HCT116 (cell line): ENCODE measurements around the gene HSPBAP1. TPM values are rescaled to one million over a fixed set of nuclear protein-coding genes. Genes with fewer than 3 reads are reported as not detected.

Experiments
- ATAC-seq: fragments of 200-7000 bp; cut with Tn5 transposase; 2 replicates; pipeline ENCODE4 v1.9.1; 2020; ENCODE audit warnings: mild to moderate bottlenecking, moderate library complexity
- BruUV-seq: library from RNA; stranded (reverse); fragments of 400-500 nt; replicated peaks from 2 replicates; lab custom pipeline; 2021; lab: Mats Ljungman, UMichigan
- CTCF ChIA-PET: fragments of 300-600 bp; sonication (Branson Sonifier 250); formaldehyde crosslinking; loops from one replicate; lab custom pipeline; 2021; ENCODE audit warnings: antibody characterized with exemption; lab: Charles Lee
- POLR2A ChIA-PET: fragments of 300-600, 350-600 bp; sonication (Branson Sonifier 250); formaldehyde crosslinking; loops from one replicate; lab custom pipeline; 2021; ENCODE audit warnings: antibody characterized with exemption; lab: Charles Lee
- RAD21 ChIA-PET, 2 experiments: fragments of 300-600 bp; sonication (Branson Sonifier 250); formaldehyde crosslinking; loops; one replicate each; lab custom pipeline; 2023; ENCODE audit warnings: low total read pairs in 2 of 2; ENCODE audit not compliant: uncharacterized antibody in 2 of 2, unreplicated experiment in 2 of 2, low non-redundant PET in 1 of 2; lab: Charles Lee
- DNase-seq: peaks from one replicate; pipeline ENCODE4 v3.0.0-alpha.2; 2010; ENCODE audit warnings: low read depth, low spot score
- H2AFZ ChIP-seq: fragments of 200-600 bp; shearing (Covaris generic), sonication (generic); 2 replicates; pipeline ENCODE4 v1.6.1; 2017; ENCODE audit warnings: low read depth, mixed run types, mixed read lengths, antibody characterized with exemption, low read length; ENCODE audit not compliant: poor library complexity, severe bottlenecking
- H3K27ac ChIP-seq: 2 replicates; pipeline ENCODE4 v1.5.1; 2012; ENCODE audit warnings: low read depth, low read length
- H3K27me3 ChIP-seq: fragments of 200-600 bp; sonication (generic); 2 replicates; pipeline ENCODE4 v1.6.1; 2016; ENCODE audit warnings: mixed run types, low read length, mixed read lengths; ENCODE audit not compliant: insufficient read depth
- H3K36me3 ChIP-seq, 2 experiments: fragments of 200-500 bp in 1 of 2; fragments of 200-600 bp in 1 of 2; sonication (Bioruptor generic) in 1 of 2; sonication (generic) in 1 of 2; 2 replicates each; pipeline versions ENCODE4 v1.5.1 to v1.6.1; 2014 to 2016; ENCODE audit warnings: low read length in 2 of 2, inconsistent platforms in 1 of 2, mixed read lengths in 1 of 2, mixed run types in 1 of 2; ENCODE audit not compliant: insufficient read depth in 2 of 2, control insufficient read depth in 1 of 2
- H3K4me1 ChIP-seq, 2 experiments: fragments of 200-600 bp in 1 of 2; sonication (generic) in 1 of 2; 2 replicates each; pipeline versions ENCODE4 v1.5.1 to v1.6.1; 2012 to 2017; ENCODE audit warnings: low read length in 2 of 2, inconsistent platforms in 1 of 2, mild to moderate bottlenecking in 1 of 2, mixed read lengths in 1 of 2, mixed run types in 1 of 2, moderate library complexity in 1 of 2; ENCODE audit not compliant: insufficient read depth in 2 of 2, control insufficient read depth in 1 of 2
- H3K4me2 ChIP-seq: fragments of 200-600 bp; sonication (generic); 2 replicates; pipeline ENCODE4 v1.6.1; 2017; ENCODE audit warnings: mixed run types, low read length, mixed read lengths
- H3K4me3 ChIP-seq, 2 experiments: fragments of 200-600 bp in 1 of 2; sonication (generic) in 1 of 2; replicated peaks in 1 of 2; 2 replicates each; pipeline ENCODE4 v1.5.1; 2011 to 2016; ENCODE audit warnings: low read length in 2 of 2, control low read depth in 1 of 2, low read depth in 1 of 2, mild to moderate bottlenecking in 1 of 2, mixed read lengths in 1 of 2, mixed run types in 1 of 2
- H3K79me2 ChIP-seq: fragments of 200-600 bp; sonication (generic); 2 replicates; pipeline ENCODE4 v1.6.1; 2017; ENCODE audit warnings: mild to moderate bottlenecking, mixed run types, low read length, moderate library complexity, mixed read lengths; ENCODE audit not compliant: insufficient read depth
- H3K9ac ChIP-seq: fragments of 200-600 bp; sonication (generic); 2 replicates; pipeline ENCODE4 v1.6.1; 2016; ENCODE audit warnings: low read length, mixed read lengths
- H3K9me2 ChIP-seq: fragments of 200-600 bp; sonication (generic), shearing (Covaris generic); 2 replicates; pipeline ENCODE4 v1.6.1; 2017; ENCODE audit warnings: mixed run types, mild to moderate bottlenecking, moderate library complexity; ENCODE audit not compliant: insufficient read depth
- H3K9me3 ChIP-seq, 2 experiments: fragments of 200-500 bp in 1 of 2; fragments of 200-600 bp in 1 of 2; sonication (Bioruptor generic) in 1 of 2; sonication (generic) in 1 of 2; 2 replicates each; pipeline ENCODE4 v1.6.1; 2014 to 2017; ENCODE audit warnings: low read length in 2 of 2, mixed read lengths in 2 of 2, inconsistent platforms in 1 of 2, low read depth in 1 of 2, mild to moderate bottlenecking in 1 of 2, mixed run types in 1 of 2, moderate library complexity in 1 of 2; ENCODE audit not compliant: control insufficient read depth in 1 of 2, insufficient read depth in 1 of 2
- H4K20me1 ChIP-seq: fragments of 200-600 bp; sonication (generic), shearing (Covaris generic); 2 replicates; pipeline ENCODE4 v1.6.1; 2017; ENCODE audit warnings: mixed run types, mild to moderate bottlenecking, moderate library complexity; ENCODE audit not compliant: insufficient read depth
- CBX3 ChIP-seq: IDR thresholded peaks from 2 replicates; pipeline ENCODE4 v1.6.1; 2012; ENCODE audit warnings: low read depth
- EGR1 ChIP-seq: IDR thresholded peaks from 2 replicates; pipeline ENCODE4 v1.6.1; 2012; ENCODE audit warnings: low read depth
- EZH2phosphoT487 ChIP-seq: fragments of 200-600 bp; IDR thresholded peaks from 2 replicates; pipeline ENCODE4 v1.6.1; 2018; ENCODE audit warnings: antibody characterized with exemption, borderline replicate concordance
- JUND ChIP-seq: IDR thresholded peaks from 2 replicates; pipeline ENCODE4 v1.6.1; 2012
- RAD21 ChIP-seq: IDR thresholded peaks from 2 replicates; pipeline ENCODE4 v1.6.1; 2012; ENCODE audit warnings: low read depth, mild to moderate bottlenecking
- TCF7L2 ChIP-seq: IDR thresholded peaks from 2 replicates; pipeline ENCODE4 v1.7.0; 2011; ENCODE audit warnings: borderline replicate concordance, inconsistent platforms; ENCODE audit not compliant: insufficient read depth, insufficient read length; ENCODE audit errors: extremely low read depth
- ZFX ChIP-seq: fragments of 450-650 bp; IDR thresholded peaks from 2 replicates; pipeline ENCODE4 v1.6.1; 2017
- ZNF274 ChIP-seq: fragments of 200-500 bp; sonication (Bioruptor generic); IDR thresholded peaks from 2 replicates; pipeline ENCODE4 v1.6.1; 2014; ENCODE audit warnings: mild to moderate bottlenecking, low read depth, low read length, inconsistent platforms
- intact Hi-C: fragments of 100-400 bp; cut with micrococcal nuclease; formaldehyde crosslinking; loops from 2 replicates; pipeline ENCODE4 v1.10.0; 2022
- total RNA-seq: library from RNA; stranded (reverse); gene quantifications from one replicate; pipeline ENCODE4 v1.2.1, GENCODE V29; 2021; ENCODE audit not compliant: unreplicated experiment
- TF ChIP-seq, protein P1 (sequence below): IDR thresholded peaks from 2 replicates; pipeline ENCODE4 v1.6.1; 2012; ENCODE audit warnings: low read depth
- TF ChIP-seq, protein P2 (sequence below): IDR thresholded peaks from 2 replicates; pipeline ENCODE4 v1.6.1; 2012
- TF ChIP-seq, protein P3 (sequence below), 3 experiments: fragments of 200-600 bp in 1 of 3; sonication (generic) in 1 of 3; IDR thresholded peaks in 2 of 3; conservative IDR thresholded peaks in 1 of 3; 2 replicates each; pipeline ENCODE4 v1.5.1; 2012 to 2017; ENCODE audit warnings: low read depth in 2 of 3, low read length in 2 of 3, antibody characterized with exemption in 1 of 3, borderline replicate concordance in 1 of 3, control low read depth in 1 of 3, mild to moderate bottlenecking in 1 of 3, mixed read lengths in 1 of 3, mixed run types in 1 of 3, moderate library complexity in 1 of 3; ENCODE audit not compliant: insufficient read depth in 1 of 3
- TF ChIP-seq, protein P4 (sequence below): IDR thresholded peaks from 2 replicates; pipeline ENCODE4 v1.6.1; 2011; ENCODE audit warnings: mild to moderate bottlenecking, low read length, moderate library complexity; ENCODE audit not compliant: insufficient replicate concordance; ENCODE audit errors: extremely low read depth

Gene HSPBAP1
- total RNA-seq, 1 experiment from 2014 or later: 6.6 TPM

DNA sequence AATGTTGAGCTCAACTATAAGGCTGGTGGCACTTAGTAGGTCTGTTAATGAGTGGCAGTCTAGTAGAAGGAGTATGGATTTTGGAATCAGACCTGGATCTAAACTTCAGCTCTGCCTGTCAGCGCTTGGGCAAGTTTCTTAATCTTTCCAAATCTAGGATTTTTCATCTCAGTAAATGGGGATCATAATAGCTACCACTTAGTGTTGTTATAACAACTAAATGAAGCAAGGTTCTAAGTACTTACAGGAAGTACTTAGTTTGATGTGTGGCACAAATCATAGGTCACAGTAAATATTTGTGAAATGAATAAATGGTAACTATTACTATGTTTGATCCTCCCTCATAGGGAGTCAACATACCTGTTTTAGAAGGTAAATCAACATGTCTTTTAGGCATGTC is 32.6 kb upstream of the HSPBAP1 start:
- Histone ChIP-seq H3K27me3 (no peaks in the 10 kb centered on the region), H3K9me2 (no peaks in the 10 kb centered on the region)
- BruUV-seq: no TSS peak
- TF ChIP-seq, protein P1, sequence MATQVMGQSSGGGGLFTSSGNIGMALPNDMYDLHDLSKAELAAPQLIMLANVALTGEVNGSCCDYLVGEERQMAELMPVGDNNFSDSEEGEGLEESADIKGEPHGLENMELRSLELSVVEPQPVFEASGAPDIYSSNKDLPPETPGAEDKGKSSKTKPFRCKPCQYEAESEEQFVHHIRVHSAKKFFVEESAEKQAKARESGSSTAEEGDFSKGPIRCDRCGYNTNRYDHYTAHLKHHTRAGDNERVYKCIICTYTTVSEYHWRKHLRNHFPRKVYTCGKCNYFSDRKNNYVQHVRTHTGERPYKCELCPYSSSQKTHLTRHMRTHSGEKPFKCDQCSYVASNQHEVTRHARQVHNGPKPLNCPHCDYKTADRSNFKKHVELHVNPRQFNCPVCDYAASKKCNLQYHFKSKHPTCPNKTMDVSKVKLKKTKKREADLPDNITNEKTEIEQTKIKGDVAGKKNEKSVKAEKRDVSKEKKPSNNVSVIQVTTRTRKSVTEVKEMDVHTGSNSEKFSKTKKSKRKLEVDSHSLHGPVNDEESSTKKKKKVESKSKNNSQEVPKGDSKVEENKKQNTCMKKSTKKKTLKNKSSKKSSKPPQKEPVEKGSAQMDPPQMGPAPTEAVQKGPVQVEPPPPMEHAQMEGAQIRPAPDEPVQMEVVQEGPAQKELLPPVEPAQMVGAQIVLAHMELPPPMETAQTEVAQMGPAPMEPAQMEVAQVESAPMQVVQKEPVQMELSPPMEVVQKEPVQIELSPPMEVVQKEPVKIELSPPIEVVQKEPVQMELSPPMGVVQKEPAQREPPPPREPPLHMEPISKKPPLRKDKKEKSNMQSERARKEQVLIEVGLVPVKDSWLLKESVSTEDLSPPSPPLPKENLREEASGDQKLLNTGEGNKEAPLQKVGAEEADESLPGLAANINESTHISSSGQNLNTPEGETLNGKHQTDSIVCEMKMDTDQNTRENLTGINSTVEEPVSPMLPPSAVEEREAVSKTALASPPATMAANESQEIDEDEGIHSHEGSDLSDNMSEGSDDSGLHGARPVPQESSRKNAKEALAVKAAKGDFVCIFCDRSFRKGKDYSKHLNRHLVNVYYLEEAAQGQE: no peak
- TF ChIP-seq TCF7L2 (no peak), RAD21 (no peak), ZNF274 (no peak), ZFX (no peak)
- TF ChIP-seq, protein P2, sequence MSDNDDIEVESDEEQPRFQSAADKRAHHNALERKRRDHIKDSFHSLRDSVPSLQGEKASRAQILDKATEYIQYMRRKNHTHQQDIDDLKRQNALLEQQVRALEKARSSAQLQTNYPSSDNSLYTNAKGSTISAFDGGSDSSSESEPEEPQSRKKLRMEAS: no peak
- TF ChIP-seq, all 23 proteins: peak for 0
- H3K36me3 ChIP-seq: no peaks in the 10 kb centered on the region
- H3K4me1 ChIP-seq: peaks cover 0 to 5% of the 10 kb centered on the region in 2 experiments; a peak in 1 of 4 replicates
- DNase-seq: no peak
- no peaks in the 10 kb centered on the region for H3K79me2 ChIP-seq
- no peaks in the 10 kb centered on the region for H4K20me1 ChIP-seq
- H3K4me3 ChIP-seq: no peak overlapping the region
- no peak overlapping the region for H3K9ac ChIP-seq
- H2AFZ ChIP-seq: no peak overlapping the region
- no peaks in the 10 kb centered on the region for H3K9me3 ChIP-seq
- intact Hi-C loops: no loop called here
- ChIA-PET POLR2A (no interaction called here), CTCF (no interaction called here), RAD21 (no interaction called here)
- H3K27ac ChIP-seq: no peak overlapping the region
- H3K4me2 ChIP-seq: no peak overlapping the region
- no peak for ATAC-seq

DNA sequence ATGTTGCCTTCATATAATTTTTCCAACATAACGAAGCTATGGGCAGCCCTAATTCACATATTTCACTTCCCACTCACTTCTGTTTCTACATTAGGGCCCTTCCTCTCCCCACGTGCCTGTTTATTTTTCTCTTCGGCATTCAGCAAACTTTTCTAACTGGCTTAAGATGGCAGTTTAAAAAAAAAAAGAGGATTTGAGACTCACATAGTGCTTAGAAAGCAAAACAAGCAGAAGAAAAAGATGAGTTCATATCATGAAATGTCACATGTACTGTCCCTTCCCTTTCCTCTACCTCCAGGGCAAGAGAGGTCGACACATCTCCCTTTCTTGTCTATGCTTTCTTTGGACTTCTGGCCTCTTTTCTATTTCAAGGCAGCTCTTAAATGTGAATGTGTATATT is 31.8 kb upstream of the HSPBAP1 start:
- no peaks in the 10 kb centered on the region for H3K36me3 ChIP-seq
- H3K4me1 ChIP-seq: peaks cover 0 to 5% of the 10 kb centered on the region in 2 experiments; a peak in 1 of 4 replicates
- H3K27ac ChIP-seq: no peak overlapping the region
- ATAC-seq (no peak), DNase-seq (no peak)
- no peaks in the 10 kb centered on the region for H3K9me3 ChIP-seq
- H3K4me3 ChIP-seq: no peak overlapping the region
- no peaks in the 10 kb centered on the region for H3K9me2 ChIP-seq
- H3K4me2 ChIP-seq: no peak overlapping the region
- POLR2A ChIA-PET: no interaction called here
- RAD21 ChIA-PET: no interaction called here
- no peaks in the 10 kb centered on the region for H4K20me1 ChIP-seq
- H3K79me2 ChIP-seq: no peaks in the 10 kb centered on the region
- CTCF ChIA-PET: no interaction called here
- H3K9ac ChIP-seq: no peak overlapping the region
- no peak overlapping the region for H2AFZ ChIP-seq
- intact Hi-C loops: no loop called here
- H3K27me3 ChIP-seq: no peaks in the 10 kb centered on the region
- BruUV-seq: no TSS peak
- no peak for TF ChIP-seq TCF7L2
- no peak for TF ChIP-seq JUND
- no peak for TF ChIP-seq ZFX
- no peak for TF ChIP-seq ZNF274
- no peak for TF ChIP-seq RAD21
- no peak for TF ChIP-seq EGR1
- no peak for TF ChIP-seq EZH2phosphoT487
- TF ChIP-seq CBX3: no peak
- TF ChIP-seq, protein P3, sequence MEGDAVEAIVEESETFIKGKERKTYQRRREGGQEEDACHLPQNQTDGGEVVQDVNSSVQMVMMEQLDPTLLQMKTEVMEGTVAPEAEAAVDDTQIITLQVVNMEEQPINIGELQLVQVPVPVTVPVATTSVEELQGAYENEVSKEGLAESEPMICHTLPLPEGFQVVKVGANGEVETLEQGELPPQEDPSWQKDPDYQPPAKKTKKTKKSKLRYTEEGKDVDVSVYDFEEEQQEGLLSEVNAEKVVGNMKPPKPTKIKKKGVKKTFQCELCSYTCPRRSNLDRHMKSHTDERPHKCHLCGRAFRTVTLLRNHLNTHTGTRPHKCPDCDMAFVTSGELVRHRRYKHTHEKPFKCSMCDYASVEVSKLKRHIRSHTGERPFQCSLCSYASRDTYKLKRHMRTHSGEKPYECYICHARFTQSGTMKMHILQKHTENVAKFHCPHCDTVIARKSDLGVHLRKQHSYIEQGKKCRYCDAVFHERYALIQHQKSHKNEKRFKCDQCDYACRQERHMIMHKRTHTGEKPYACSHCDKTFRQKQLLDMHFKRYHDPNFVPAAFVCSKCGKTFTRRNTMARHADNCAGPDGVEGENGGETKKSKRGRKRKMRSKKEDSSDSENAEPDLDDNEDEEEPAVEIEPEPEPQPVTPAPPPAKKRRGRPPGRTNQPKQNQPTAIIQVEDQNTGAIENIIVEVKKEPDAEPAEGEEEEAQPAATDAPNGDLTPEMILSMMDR (IDR thresholded peaks at IDR 0.05 in 2 of 3, conservative IDR thresholded peaks at IDR 0.05 in 1 of 3; ENCODE audit: borderline replicate concordance in 1 of 3, insufficient read depth in 1 of 3, low read depth in 2 of 3, low read length in 2 of 3): no peak
- TF ChIP-seq, protein P4, sequence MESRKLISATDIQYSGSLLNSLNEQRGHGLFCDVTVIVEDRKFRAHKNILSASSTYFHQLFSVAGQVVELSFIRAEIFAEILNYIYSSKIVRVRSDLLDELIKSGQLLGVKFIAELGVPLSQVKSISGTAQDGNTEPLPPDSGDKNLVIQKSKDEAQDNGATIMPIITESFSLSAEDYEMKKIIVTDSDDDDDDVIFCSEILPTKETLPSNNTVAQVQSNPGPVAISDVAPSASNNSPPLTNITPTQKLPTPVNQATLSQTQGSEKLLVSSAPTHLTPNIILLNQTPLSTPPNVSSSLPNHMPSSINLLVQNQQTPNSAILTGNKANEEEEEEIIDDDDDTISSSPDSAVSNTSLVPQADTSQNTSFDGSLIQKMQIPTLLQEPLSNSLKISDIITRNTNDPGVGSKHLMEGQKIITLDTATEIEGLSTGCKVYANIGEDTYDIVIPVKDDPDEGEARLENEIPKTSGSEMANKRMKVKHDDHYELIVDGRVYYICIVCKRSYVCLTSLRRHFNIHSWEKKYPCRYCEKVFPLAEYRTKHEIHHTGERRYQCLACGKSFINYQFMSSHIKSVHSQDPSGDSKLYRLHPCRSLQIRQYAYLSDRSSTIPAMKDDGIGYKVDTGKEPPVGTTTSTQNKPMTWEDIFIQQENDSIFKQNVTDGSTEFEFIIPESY: no peak
